K562 (cell line): ENCODE measurements around the gene CFAP410. TPM values are rescaled to one million over a fixed set of nuclear protein-coding genes. Genes with fewer than 3 reads are reported as not detected.
A peak's percentile ranks its signal among the peaks of the same experiment; 100 is the strongest.

ENCODE experiments used
- E2F6 ChIP-seq, 2 experiments: IDR thresholded peaks; 2 replicates each; pipeline ENCODE4 v1.6.1; 2011; ENCODE audit warnings: borderline replicate concordance in 1 of 2, control low read depth in 1 of 2, low read depth in 1 of 2, low read length in 1 of 2, mild to moderate bottlenecking in 1 of 2, mixed read lengths in 1 of 2, moderate library complexity in 1 of 2; ENCODE audit not compliant: insufficient read depth in 1 of 2, insufficient read length in 1 of 2, poor library complexity in 1 of 2, severe bottlenecking in 1 of 2; ENCODE audit errors: extremely low read depth in 1 of 2
- L3MBTL2 ChIP-seq: fragments of 450-650 bp; IDR thresholded peaks from 2 replicates; pipeline ENCODE4 v1.6.1; 2016; ENCODE audit warnings: mild to moderate bottlenecking, moderate library complexity
- MAX ChIP-seq: sonication (generic); formaldehyde crosslinking; IDR thresholded peaks from 2 replicates; pipeline ENCODE4 v1.9.0; 2022; ENCODE audit warnings: mild to moderate bottlenecking, missing genetic modification reagents
- THRB ChIP-seq: fragments of 450-650 bp; formaldehyde crosslinking; conservative IDR thresholded peaks from 2 replicates; pipeline ENCODE4 v1.4.0; 2022; ENCODE audit warnings: mild to moderate bottlenecking, missing genetic modification characterization
- ZKSCAN3 ChIP-seq: fragments of 250-450 bp; sonication (Bioruptor Pico); IDR thresholded peaks from 2 replicates; pipeline ENCODE4 v1.4.0; 2020
- ZNF41 ChIP-seq: fragments of 250-450 bp; sonication (Bioruptor Pico); conservative IDR thresholded peaks from 2 replicates; pipeline ENCODE4 v1.4.0; 2020; ENCODE audit warnings: mild to moderate bottlenecking
- polyA plus RNA-seq, 8 experiments: library from polyadenylated mRNA; depleted of rRNA in 4 of 8; stranded (reverse) in 5 of 8; unstranded in 3 of 8; fragments of >200 nt; fragmentation: Nextera tagmentation in 2 of 8; fragmentation: Illumina TruSeq in 1 of 8; extraction: Ambion mirVana in 2 of 8; extraction: Trizol in 1 of 8; gene quantifications; 2 replicates each; pipeline versions ENCODE4 v1.2.1 to v1.2.3, GENCODE V29; 2011 to 2014; ENCODE audit warnings: inconsistent platforms in 1 of 8, missing spikeins in 1 of 8
- total RNA-seq, 7 experiments: library from RNA; depleted of rRNA in 6 of 7; stranded (reverse); fragments of >200 nt in 6 of 7; fragmentation: Illumina TruSeq in 2 of 7; extraction: Trizol in 2 of 7; gene quantifications; 2 replicates each; pipeline versions ENCODE4 v1.2.1 to v1.2.3, GENCODE V29; 2011 to 2021; ENCODE audit warnings: low replicate concordance in 1 of 7
- TF ChIP-seq, protein P1 (sequence below): fragments of 450-650 bp; IDR thresholded peaks from 2 replicates; pipeline ENCODE4 v1.6.1; 2016; ENCODE audit warnings: mild to moderate bottlenecking, moderate library complexity
- TF ChIP-seq, protein P2 (sequence below): sonication (generic); formaldehyde crosslinking; IDR thresholded peaks from 2 replicates; pipeline ENCODE4 v1.9.0; 2022; ENCODE audit warnings: mild to moderate bottlenecking, missing genetic modification reagents

Gene CFAP410
- total and polyA plus RNA-seq, 9 of the 15 experiments (the other 6 are each of a cell fraction or from before 2014, with no cell fraction given), result 0.07 to 17.3 (median 2.3) TPM

- TF ChIP-seq, protein P1, sequence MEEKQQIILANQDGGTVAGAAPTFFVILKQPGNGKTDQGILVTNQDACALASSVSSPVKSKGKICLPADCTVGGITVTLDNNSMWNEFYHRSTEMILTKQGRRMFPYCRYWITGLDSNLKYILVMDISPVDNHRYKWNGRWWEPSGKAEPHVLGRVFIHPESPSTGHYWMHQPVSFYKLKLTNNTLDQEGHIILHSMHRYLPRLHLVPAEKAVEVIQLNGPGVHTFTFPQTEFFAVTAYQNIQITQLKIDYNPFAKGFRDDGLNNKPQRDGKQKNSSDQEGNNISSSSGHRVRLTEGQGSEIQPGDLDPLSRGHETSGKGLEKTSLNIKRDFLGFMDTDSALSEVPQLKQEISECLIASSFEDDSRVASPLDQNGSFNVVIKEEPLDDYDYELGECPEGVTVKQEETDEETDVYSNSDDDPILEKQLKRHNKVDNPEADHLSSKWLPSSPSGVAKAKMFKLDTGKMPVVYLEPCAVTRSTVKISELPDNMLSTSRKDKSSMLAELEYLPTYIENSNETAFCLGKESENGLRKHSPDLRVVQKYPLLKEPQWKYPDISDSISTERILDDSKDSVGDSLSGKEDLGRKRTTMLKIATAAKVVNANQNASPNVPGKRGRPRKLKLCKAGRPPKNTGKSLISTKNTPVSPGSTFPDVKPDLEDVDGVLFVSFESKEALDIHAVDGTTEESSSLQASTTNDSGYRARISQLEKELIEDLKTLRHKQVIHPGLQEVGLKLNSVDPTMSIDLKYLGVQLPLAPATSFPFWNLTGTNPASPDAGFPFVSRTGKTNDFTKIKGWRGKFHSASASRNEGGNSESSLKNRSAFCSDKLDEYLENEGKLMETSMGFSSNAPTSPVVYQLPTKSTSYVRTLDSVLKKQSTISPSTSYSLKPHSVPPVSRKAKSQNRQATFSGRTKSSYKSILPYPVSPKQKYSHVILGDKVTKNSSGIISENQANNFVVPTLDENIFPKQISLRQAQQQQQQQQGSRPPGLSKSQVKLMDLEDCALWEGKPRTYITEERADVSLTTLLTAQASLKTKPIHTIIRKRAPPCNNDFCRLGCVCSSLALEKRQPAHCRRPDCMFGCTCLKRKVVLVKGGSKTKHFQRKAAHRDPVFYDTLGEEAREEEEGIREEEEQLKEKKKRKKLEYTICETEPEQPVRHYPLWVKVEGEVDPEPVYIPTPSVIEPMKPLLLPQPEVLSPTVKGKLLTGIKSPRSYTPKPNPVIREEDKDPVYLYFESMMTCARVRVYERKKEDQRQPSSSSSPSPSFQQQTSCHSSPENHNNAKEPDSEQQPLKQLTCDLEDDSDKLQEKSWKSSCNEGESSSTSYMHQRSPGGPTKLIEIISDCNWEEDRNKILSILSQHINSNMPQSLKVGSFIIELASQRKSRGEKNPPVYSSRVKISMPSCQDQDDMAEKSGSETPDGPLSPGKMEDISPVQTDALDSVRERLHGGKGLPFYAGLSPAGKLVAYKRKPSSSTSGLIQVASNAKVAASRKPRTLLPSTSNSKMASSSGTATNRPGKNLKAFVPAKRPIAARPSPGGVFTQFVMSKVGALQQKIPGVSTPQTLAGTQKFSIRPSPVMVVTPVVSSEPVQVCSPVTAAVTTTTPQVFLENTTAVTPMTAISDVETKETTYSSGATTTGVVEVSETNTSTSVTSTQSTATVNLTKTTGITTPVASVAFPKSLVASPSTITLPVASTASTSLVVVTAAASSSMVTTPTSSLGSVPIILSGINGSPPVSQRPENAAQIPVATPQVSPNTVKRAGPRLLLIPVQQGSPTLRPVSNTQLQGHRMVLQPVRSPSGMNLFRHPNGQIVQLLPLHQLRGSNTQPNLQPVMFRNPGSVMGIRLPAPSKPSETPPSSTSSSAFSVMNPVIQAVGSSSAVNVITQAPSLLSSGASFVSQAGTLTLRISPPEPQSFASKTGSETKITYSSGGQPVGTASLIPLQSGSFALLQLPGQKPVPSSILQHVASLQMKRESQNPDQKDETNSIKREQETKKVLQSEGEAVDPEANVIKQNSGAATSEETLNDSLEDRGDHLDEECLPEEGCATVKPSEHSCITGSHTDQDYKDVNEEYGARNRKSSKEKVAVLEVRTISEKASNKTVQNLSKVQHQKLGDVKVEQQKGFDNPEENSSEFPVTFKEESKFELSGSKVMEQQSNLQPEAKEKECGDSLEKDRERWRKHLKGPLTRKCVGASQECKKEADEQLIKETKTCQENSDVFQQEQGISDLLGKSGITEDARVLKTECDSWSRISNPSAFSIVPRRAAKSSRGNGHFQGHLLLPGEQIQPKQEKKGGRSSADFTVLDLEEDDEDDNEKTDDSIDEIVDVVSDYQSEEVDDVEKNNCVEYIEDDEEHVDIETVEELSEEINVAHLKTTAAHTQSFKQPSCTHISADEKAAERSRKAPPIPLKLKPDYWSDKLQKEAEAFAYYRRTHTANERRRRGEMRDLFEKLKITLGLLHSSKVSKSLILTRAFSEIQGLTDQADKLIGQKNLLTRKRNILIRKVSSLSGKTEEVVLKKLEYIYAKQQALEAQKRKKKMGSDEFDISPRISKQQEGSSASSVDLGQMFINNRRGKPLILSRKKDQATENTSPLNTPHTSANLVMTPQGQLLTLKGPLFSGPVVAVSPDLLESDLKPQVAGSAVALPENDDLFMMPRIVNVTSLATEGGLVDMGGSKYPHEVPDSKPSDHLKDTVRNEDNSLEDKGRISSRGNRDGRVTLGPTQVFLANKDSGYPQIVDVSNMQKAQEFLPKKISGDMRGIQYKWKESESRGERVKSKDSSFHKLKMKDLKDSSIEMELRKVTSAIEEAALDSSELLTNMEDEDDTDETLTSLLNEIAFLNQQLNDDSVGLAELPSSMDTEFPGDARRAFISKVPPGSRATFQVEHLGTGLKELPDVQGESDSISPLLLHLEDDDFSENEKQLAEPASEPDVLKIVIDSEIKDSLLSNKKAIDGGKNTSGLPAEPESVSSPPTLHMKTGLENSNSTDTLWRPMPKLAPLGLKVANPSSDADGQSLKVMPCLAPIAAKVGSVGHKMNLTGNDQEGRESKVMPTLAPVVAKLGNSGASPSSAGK, result peak; percentile 77
- TF ChIP-seq L3MBTL2, result peak; percentile 91
- peak; percentile 49; the same call in 1 of the 2 replicates for TF ChIP-seq MAX (CRISPR knock-in tag)
- TF ChIP-seq ZNF41, result no peak
- TF ChIP-seq E2F6 (IDR thresholded peaks at IDR 0.05; ENCODE audit: borderline replicate concordance in 1 of 2, extremely low read depth in 1 of 2, insufficient read depth in 1 of 2, insufficient read length in 1 of 2, low read depth in 1 of 2, low read length in 1 of 2, poor library complexity in 1 of 2, severe bottlenecking in 1 of 2), result peak; percentile 37 to 77
- TF ChIP-seq ZKSCAN3 (CRISPR knock-in tag), result no peak
- TF ChIP-seq, protein P2, sequence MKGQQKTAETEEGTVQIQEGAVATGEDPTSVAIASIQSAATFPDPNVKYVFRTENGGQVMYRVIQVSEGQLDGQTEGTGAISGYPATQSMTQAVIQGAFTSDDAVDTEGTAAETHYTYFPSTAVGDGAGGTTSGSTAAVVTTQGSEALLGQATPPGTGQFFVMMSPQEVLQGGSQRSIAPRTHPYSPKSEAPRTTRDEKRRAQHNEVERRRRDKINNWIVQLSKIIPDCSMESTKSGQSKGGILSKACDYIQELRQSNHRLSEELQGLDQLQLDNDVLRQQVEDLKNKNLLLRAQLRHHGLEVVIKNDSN, result peak; percentile 46; the same call in 1 of the 2 replicates
- no peak for TF ChIP-seq THRB (CRISPR knock-in tag)
Observed at GRCh38 chr21:44357064-44357837, 18.1 kb upstream of the CFAP410 start (continued).
